DND-41 (cell line): ENCODE results near the gene ATP6V1F.

Source experiments
- EZH2 ChIP-seq: IDR thresholded peaks from 3 replicates; pipeline ENCODE4 v1.6.1; 2012; ENCODE audit warnings: borderline replicate concordance, low read depth, mild to moderate bottlenecking, moderate library complexity, low read length, inconsistent platforms; ENCODE audit not compliant: severe bottlenecking
- TF ChIP-seq, protein P1 (sequence below): IDR thresholded peaks from 2 replicates; pipeline ENCODE4 v1.5.1; 2012; ENCODE audit warnings: borderline replicate concordance, low read length, moderate library complexity, mild to moderate bottlenecking; ENCODE audit not compliant: poor library complexity, severe bottlenecking; ENCODE audit errors: extremely low read depth

DNA sequence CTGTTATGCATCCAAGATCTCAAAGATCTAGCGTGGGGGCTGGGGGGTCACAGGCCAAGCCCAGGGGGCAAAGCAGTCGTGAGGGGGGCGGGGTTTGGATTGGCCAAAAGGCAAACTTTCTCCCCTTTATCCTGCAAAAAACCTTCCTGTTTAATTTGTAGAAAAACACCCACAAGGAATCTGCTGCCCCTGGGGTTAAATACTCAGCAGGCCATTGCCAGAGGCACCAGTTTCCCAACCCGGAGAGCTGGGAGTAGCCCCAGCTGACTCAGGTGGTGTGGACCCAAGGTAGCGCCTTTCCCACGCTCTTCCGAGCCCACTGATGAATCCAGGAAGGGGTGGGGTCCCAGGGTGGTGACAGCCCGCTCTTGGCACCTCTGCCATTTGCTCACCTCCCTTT lies 26.5 kb downstream of the ATP6V1F start:
- TF ChIP-seq, protein P1, sequence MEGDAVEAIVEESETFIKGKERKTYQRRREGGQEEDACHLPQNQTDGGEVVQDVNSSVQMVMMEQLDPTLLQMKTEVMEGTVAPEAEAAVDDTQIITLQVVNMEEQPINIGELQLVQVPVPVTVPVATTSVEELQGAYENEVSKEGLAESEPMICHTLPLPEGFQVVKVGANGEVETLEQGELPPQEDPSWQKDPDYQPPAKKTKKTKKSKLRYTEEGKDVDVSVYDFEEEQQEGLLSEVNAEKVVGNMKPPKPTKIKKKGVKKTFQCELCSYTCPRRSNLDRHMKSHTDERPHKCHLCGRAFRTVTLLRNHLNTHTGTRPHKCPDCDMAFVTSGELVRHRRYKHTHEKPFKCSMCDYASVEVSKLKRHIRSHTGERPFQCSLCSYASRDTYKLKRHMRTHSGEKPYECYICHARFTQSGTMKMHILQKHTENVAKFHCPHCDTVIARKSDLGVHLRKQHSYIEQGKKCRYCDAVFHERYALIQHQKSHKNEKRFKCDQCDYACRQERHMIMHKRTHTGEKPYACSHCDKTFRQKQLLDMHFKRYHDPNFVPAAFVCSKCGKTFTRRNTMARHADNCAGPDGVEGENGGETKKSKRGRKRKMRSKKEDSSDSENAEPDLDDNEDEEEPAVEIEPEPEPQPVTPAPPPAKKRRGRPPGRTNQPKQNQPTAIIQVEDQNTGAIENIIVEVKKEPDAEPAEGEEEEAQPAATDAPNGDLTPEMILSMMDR: no peak
- TF ChIP-seq EZH2: no peak
